D341Med (cell line): ENCODE results near the gene PRKAR1B.
A peak's percentile ranks its signal among the peaks of the same experiment; 100 is the strongest.
"Not testable (repeated sequence)": the region's sequence is repeated elsewhere in the genome, so short reads cannot be mapped to it uniquely, and the experiment has no call there.

Source experiments
- DNase-seq: peaks from one replicate; pipeline ENCODE4 v3.0.0; 2012; ENCODE audit warnings: low spot score

Gene PRKAR1B

GRCh38 chr7:644381-645305 lies 82.4 kb downstream of the PRKAR1B start:
- DNase-seq, result no peak

DNA sequence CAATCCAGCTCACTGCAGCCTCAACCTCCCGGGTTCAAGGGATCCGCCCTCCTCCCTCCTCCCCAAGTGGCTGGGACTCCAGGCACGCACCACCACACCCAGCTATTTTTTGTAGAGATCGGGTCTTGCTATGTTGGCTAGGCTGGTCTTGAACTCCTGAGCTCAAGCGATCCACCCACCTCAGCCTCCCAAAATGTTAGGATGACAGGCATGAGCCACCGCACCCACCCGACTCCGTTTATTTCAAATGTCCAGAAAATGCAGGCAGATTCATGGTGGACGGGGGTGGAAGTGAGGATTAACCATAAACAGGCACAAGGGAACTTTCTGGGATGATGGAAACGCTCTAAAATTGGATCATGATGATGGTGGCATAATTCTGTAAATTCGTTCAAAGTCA lies 85.1 kb downstream of the PRKAR1B start:
- DNase-seq, result no peak

DNA sequence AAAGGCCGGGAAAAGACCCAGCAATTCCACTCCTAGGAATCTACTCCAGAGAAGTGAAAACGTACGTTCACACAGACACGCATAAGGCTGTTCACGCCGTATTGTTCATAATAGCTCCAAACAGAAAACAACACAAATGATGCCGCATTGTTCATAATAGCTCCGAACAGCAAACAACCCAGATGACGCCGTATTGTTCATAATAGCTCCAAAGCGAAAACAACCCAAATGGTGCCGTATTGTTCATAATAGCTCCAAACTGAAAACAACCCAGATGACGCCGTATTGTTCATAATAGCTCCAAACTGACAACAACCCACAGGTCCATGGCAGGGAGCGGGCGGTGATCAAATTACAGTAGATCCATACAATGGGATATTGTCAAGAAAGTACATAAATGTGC lies 85.8 kb downstream of the PRKAR1B start:
- DNase-seq, result peak; percentile 74

DNA sequence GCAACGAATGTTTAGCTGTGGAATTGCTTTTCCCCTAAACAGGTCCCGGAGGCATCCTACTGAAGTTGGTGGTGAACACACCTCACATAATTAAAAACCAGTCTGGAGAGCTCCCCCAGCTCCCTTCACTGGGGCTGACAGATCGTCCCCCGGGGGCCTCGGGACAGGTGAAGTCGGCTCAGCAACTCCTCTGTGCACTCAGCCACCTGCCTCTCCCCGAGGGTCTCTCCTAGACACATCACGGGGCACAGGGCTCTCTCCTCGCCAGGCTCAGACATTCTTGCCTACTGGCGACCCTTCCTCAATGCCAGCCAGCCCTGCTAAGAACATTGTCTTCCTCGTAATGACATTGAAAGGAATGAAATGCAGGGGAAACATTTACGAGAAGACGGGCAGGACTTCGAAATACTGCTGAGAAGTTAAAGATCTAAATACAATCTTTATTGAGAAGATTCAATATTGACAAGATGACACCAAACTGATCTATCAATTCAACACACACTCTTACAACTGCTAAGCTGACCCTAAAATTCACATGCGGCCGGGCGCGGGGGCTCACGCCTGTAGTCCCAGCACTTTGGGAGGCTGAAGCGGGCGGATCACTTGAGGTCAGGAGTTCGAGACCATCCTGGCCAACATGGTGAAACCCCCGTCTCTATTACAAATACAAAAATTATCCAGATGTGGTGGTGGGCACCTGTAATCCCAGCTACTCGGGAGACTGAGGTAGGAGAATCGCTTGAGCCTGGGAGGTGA lies 88.6 kb downstream of the PRKAR1B start:
- DNase-seq, result peak; percentile 22

DNA sequence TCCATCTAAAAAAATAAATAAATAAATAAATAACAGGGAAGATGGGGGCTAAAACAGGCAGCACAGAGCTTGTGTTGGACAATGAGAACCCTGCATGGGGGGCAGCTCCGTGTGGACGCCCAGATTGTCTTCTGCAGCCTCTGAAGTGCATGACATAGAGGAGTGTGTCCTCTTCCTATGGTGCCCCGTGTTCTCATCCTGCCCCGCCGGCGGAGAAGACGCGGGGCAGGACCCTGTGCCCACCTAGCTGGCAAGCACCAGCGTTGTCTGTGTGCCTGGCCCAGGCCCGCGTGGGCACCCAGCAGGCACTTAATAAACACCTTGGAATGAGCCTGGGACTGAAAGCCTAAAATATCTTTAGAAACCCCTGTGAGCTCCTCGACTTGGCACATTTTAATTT lies 89.3 kb downstream of the PRKAR1B start:
- DNase-seq, result no peak

DNA sequence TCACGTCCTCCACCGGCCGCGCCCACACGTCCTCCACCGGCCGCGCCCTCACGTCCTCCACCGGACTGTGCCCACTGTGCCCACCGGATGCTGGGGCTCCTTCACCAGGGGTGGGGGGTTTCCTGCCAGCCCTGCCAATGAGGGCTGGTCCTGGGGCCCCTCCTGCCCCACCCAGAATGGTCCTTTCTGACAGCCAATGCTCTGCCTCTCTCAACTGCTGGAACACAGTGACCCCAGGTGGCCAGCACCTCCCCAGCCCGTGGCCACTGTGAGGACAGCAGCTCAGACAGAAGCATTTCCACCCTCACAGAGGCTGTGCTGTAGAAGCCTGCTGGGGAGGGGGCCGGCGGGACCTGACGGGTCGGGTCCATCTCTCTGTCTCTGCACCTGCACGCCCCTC lies 90.7 kb downstream of the PRKAR1B start:
- DNase-seq, result no peak

GRCh38 chr7:635687-636382 lies 91.2 kb downstream of the PRKAR1B start:
- not testable (repeated sequence) for DNase-seq

DNA sequence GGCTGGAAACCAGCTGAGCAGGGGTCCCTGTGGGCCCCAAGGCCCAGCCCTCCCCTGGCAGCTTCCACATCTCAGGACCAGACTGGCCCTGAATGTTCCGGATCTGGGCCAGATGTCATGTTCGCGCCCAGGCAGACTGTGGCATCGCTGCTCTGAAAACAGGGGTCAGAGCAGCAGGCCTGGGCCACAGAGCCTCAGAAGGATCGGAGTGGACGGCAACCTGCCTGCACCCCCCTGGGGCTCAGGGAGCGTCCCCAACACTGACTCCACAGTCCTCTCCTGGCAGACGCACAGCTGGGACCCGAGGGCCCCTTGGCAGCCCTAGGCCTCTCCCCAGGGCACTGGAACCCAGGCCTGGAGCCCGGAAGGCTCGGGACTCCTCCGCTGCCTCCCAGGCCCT lies 91.9 kb downstream of the PRKAR1B start:
- DNase-seq, result peak; percentile 21

DNA sequence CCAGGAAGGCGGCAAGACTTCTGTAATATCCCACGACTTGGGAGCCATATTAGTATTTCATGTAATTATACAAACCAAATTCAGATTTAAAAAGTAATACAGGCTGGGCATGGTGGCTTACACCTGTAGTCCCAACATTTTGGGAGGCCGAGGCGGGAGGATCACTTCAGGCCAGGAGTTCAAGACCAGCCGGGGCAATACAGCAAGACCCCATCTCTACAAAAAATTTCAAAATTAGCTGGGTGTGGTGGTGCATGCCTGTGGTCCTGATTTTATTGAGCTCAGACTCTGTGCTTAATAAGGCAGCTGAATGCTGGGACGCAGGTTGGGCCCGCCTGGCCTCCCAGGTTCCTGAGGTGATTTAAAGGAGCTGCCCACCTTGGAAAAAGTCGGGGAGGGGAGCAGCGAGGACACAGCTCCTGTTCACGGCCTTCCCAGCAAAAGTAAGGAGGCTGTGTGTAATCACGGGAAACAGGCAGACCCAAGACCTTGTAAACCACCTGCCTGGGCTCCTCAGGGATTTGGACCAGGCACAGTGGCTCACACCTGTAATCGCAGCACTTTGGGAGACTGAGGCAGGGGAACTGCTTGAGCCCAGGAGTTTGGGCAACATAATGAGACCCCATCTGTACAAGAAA lies 93.6 kb downstream of the PRKAR1B start:
- DNase-seq, result no peak

DNA sequence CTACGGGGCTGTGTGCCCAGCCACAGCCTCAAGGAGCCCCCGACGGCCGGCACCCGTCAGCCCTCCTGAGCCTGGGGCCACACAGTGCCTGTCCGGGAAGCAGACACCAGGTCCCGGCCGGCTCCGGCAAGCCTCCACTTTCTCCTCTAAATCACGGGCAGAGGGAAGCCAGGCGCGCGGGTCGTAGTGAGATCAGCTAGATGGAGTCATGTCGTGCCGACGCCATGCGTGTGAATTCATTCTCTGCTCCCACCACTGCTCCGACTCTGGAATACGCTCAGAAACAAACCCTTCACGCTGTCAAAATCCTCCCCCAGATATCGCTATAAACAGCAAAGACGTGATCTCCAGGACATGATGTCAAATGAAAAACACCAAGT lies 94.3 kb downstream of the PRKAR1B start:
- no peak for DNase-seq

DNA sequence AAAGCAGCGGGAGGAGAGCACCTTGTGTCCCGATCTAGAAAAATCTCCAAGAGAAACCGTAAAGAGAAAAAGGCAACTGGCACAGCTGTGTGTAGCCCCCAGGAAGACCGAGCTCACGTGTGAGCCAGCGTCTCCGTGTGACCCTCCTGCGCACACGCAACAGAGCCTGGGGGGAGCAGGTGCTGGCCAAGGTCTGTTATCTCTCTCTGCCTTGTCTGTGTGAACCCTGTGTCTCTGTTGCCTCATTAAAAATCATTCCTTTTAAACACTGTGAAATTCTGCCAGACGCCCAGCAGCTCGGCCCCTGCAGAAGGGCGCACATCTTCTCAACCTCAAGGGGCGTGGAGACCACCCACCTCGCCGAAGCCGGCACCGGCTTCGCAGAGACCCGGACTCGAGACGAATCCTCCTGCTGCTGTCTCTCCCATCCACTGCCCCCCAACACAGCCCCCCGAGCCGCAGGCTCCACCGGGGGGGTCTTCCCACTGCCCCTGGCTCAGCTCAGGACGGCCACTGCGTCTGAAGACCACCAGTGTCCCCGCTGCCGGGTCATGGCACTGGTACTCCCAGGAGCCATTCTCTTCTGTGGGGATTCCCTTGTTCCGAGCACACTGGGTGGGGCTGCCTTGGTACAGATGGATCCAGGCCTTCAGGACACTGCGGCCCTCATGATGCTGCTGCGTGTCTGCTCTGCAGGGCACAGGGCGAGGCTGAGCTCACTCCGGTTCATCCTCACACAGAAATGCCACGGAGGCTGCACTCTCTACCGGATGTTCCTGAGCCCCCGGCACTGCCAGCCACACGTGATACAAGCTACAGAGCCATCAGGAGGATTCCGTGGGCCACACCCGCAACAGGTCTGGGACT lies 94.9 kb downstream of the PRKAR1B start:
- DNase-seq, result peak; percentile 26

DNA sequence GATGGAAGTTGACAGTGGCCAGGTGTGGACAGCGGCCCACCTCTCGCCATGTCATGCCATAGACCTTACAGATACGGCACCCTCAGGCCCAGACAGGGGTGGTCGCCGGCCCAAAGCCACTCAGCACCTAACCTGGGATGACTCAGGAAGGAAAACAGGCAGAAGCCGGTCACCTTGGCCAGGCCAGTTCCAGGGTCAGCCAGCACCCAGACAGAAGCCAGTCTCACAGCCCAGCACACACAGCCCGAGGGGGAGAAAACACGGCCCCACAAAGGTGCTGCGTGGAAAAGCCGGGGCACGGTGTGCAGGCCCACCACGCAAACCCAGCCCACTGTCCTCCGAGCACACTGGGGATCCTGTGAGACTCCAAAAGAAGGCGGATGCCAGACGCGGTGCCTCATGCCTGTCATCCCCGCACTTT lies 95.8 kb downstream of the PRKAR1B start:
- DNase-seq, result no peak

- DNase-seq, result peak; percentile 35
These were observed 96.5 kb downstream of the PRKAR1B start for GRCh38 chr7:630539-630938.

DNA sequence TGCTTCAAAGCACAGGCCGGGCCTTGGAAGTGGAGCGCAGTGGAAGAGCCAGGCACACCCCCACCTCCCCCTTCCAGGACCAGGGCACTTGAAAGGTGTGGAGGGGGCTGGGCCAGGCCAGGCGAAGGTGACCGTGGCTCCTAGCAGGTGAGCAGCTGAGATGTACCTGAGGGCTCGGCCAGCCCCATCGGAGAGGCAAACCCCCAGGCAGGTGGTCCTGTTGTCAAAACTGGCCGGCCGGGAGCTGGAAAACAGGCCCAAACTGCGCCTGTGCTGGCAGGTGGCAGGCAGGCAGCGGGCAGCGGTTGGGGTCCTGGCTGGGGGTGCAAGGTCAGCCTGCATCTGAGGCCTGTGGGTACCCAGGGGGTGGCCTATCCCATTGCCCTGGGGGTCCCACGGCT lies 97.0 kb downstream of the PRKAR1B start:
- peak; percentile 24 for DNase-seq

DNA sequence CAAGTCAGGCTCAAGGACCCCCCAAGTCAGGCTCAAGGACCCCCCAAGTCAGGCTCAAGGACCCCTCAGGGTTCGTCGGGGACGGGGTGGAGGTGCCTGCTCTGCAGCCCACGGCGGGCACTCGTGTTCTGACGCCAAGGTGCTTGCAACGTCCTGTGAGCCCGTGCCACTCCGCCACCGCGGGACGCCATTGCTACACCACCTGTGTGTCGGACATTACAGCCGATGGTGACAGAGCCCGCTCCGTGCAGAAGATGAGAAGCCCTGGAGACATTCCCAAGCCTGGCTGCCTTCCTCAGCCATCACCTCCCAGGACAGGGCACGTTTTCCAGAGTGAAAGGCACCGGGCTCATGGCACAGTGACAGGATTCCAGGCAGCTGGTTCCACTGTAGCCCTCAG lies 98.3 kb downstream of the PRKAR1B start:
- DNase-seq, result no peak

DNA sequence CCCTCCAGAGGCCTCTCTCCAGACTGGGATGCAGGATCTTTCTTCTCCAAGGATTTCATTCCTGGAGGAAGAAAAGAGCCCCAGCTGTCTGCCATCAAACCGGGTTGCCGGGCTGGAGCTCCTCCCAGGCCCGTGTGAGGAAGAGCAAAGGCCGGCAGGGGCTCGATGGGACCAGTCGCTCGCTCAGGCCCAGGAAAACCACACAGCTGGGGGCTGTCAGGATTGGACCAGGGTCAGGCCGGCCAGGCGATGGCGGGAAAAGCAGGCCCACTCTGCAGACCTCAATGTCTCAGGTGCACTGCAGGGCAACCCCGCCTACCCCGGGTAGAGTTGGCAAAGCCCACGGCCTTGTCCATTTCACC lies 98.7 kb downstream of the PRKAR1B start:
- DNase-seq, result no peak

- DNase-seq, result no peak
These were observed 99.2 kb downstream of the PRKAR1B start for GRCh38 chr7:627661-628401.

DNA sequence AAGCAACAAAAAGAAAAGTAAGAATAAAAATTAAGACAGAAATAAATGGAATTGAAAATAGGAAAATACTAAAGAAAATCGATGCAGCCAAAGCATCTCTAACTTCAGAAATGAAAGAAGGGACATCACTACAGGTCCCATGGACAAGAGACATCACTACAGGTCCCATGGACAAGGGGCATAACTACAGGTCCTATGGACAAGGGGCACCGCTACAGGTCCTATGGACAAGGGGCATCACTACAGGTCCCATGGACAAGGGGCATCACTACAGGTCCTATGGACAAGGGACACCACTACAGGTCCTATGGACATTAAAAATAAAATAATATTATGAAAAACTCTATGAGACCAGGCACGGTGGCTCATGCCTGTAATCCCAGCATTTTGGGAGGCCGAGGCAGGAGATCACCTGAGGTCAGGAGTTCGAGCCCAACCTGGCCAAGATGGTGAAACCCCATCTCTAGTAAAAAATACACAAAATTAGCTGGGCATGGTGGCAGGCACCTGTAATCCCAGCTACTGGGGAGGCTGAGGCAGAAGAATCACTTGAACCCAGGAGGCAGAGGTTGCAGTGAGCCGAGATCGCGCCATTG lies 101.6 kb downstream of the PRKAR1B start:
- no peak for DNase-seq

DNA sequence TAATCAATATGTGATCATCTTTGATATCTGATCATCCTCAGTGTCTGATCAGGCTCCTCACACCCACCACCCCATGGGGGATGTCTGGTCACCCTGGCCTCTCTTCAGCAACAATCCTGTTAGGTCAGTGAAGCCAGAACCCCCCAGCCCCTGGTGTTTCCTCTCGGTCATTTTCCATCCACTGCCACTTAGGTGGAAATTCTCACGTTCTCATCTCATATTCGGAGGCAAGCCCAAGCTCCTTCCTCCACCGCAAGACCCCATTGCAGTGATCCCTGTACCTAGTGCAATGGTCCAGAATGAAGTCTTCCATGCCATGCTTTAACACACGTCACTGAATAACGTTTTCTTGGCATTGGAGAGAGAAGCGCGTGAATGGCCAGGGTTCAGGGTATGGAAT lies 103.6 kb downstream of the PRKAR1B start:
- no peak for DNase-seq
